ENCODE results near the gene KRTAP26-1. TPM values are rescaled to one million over a fixed set of nuclear protein-coding genes. Genes with fewer than 3 reads are reported as not detected.

Gene KRTAP26-1
- total RNA-seq, 2 experiments from 2014 or later: not detected

GRCh38 chr21:30332681-30333080, 12.6 kb upstream of the KRTAP26-1 start:
- Mint-ChIP-seq H3K4me1 (no peaks in the 10 kb centered on the region), H3K36me3 (no peaks in the 10 kb centered on the region), H3K9me3 (ENCODE audit: low read depth) (no peaks in the 10 kb centered on the region), H3K27me3 (no peaks in the 10 kb centered on the region), H3K27ac (no peak overlapping the region), H3K4me3 (no peak overlapping the region)
- CTCF ChIA-PET: no interaction called here
- DNase-seq: no peak
- no peak for ATAC-seq

DNA sequence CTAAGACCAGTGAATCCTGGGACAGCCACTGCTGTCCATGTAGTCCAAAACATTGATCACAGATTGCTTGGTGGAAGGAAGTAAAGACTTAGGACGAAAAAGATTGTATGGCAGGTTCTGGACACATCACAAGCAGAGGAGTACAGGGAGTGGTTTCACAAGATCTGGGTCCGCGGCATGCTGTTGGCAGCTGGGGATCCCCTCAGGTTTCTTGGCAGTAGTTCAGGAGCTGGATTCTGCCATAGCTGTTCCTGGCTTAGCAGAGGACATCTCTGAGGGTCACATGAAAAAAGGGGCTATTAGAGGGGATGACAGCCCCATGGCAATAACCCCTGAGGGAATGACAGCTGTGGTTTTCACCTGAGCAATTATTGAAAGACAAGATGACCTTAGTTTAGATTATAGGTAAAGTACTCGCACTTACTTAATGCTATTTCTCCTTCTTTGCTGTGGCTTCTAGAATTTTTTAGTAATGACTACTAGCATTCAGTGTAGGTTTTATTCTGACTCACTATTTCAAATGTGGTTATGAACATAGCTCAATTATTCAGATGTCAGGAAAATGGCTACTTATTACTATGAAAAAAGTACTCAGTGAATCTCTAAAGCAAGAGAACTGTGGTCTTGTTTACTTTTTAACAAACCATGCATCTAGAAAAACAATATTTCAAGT, 9.2 kb upstream of the KRTAP26-1 start:
- CTCF ChIA-PET: no interaction called here
- no peak overlapping the region for H3K4me3 Mint-ChIP-seq
- ATAC-seq (no peak), DNase-seq (no peak)
- H3K4me1 Mint-ChIP-seq: no peaks in the 10 kb centered on the region
- no peaks in the 10 kb centered on the region for H3K9me3 Mint-ChIP-seq (ENCODE audit: low read depth)
- H3K36me3 Mint-ChIP-seq: no peaks in the 10 kb centered on the region
- no peak overlapping the region for H3K27ac Mint-ChIP-seq
- H3K27me3 Mint-ChIP-seq: no peaks in the 10 kb centered on the region

- Mint-ChIP-seq H3K4me3 (no peak overlapping the region), H3K36me3 (no peaks in the 10 kb centered on the region), H3K4me1 (no peaks in the 10 kb centered on the region), H3K27ac (no peak overlapping the region), H3K27me3 (no peaks in the 10 kb centered on the region), H3K9me3 (ENCODE audit: low read depth) (no peaks in the 10 kb centered on the region)
- DNase-seq: no peak
- CTCF ChIA-PET: no interaction called here
- no peak for ATAC-seq
Observed at GRCh38 chr21:30326390-30326789, 6.3 kb upstream of the KRTAP26-1 start.

GRCh38 chr21:30315701-30316100, 4.4 kb downstream of the KRTAP26-1 start:
- Mint-ChIP-seq H3K27ac (no peak overlapping the region), H3K27me3 (no peaks in the 10 kb centered on the region), H3K36me3 (no peaks in the 10 kb centered on the region), H3K4me3 (no peak overlapping the region), H3K9me3 (ENCODE audit: low read depth) (no peaks in the 10 kb centered on the region), H3K4me1 (no peaks in the 10 kb centered on the region)
- CTCF ChIA-PET: no interaction called here
- DNase-seq (no peak), ATAC-seq (no peak)

DNA sequence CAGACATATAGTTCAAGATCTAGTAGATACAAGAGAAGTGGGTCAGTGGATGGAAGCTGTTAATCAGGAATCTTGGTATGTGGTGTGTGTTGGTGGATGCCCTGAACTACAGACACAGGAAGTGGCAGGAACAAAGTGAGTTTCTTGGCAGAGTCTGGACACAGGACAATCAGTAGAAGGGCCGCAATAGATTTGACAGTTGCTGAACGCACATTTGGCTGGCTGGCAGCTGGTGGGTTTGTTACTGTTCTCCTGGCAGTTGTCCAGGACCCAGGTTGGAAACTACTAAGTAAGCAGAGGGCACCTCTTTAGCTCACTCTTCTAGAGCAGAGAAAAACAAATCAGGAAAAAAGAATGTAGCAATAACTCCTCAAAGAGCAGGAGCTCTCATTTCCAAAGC, 13.2 kb downstream of the KRTAP26-1 start:
- Mint-ChIP-seq H3K27ac (no peak overlapping the region), H3K4me3 (no peak overlapping the region), H3K36me3 (no peaks in the 10 kb centered on the region), H3K4me1 (no peaks in the 10 kb centered on the region), H3K9me3 (ENCODE audit: low read depth) (no peaks in the 10 kb centered on the region), H3K27me3 (no peaks in the 10 kb centered on the region)
- CTCF ChIA-PET: interaction anchor here (0.6 kb wide), 1 partner anchor 155 kb away, joined by 3 read pairs; no protein-coding TSS in a partner anchor
- DNase-seq (no peak), ATAC-seq (no peak)

- Mint-ChIP-seq H3K4me1 (no peaks in the 10 kb centered on the region), H3K9me3 (ENCODE audit: low read depth) (no peaks in the 10 kb centered on the region), H3K4me3 (no peak overlapping the region), H3K36me3 (no peaks in the 10 kb centered on the region), H3K27ac (no peak overlapping the region), H3K27me3 (no peaks in the 10 kb centered on the region)
- ATAC-seq (no peak), DNase-seq (no peak)
- CTCF ChIA-PET: no interaction called here
Observed at GRCh38 chr21:30305136-30305535, 15.0 kb downstream of the KRTAP26-1 start.

GRCh38 chr21:30289215-30289614, 30.9 kb downstream of the KRTAP26-1 start, which contains the start of gene KRTAP25-1:
Gene KRTAP25-1 (minus strand): TSS chr21:30289514. CDS start chr21:30289490, 24 bp downstream.
- Mint-ChIP-seq H3K27me3 (no peaks in the 10 kb centered on the region), H3K27ac (no peak within 1 kb of the TSS), H3K4me3 (no peak within 1 kb of the TSS), H3K9me3 (ENCODE audit: low read depth) (peaks cover 2% of the 10 kb centered on the region), H3K36me3 (no peaks in the 10 kb centered on the region), H3K4me1 (no peaks in the 10 kb centered on the region)
- ATAC-seq: no peak
- DNase-seq: no peak
- CTCF ChIA-PET: no interaction called here

GRCh38 chr21:30282850-30283249, 37.3 kb downstream of the KRTAP26-1 start, which contains the start of gene KRTAP24-1:
Gene KRTAP24-1 (minus strand): TSS chr21:30282950. CDS start chr21:30282932, 18 bp downstream.
- Mint-ChIP-seq H3K36me3 (no peaks in the 10 kb centered on the region), H3K27ac (no peak within 1 kb of the TSS), H3K4me3 (no peak within 1 kb of the TSS), H3K9me3 (ENCODE audit: low read depth) (peaks cover 2% of the 10 kb centered on the region), H3K27me3 (no peaks in the 10 kb centered on the region), H3K4me1 (no peaks in the 10 kb centered on the region)
- no peak for DNase-seq
- CTCF ChIA-PET: no interaction called here
- ATAC-seq: no peak

- DNase-seq (no peak), ATAC-seq (no peak)
- Mint-ChIP-seq H3K27ac (no peak overlapping the region), H3K36me3 (no peaks in the 10 kb centered on the region), H3K4me1 (no peaks in the 10 kb centered on the region), H3K27me3 (no peaks in the 10 kb centered on the region), H3K9me3 (ENCODE audit: low read depth) (peaks cover 2% of the 10 kb centered on the region), H3K4me3 (no peak overlapping the region)
- CTCF ChIA-PET: no interaction called here
Observed at GRCh38 chr21:30271611-30272010, 48.5 kb downstream of the KRTAP26-1 start.

DNA sequence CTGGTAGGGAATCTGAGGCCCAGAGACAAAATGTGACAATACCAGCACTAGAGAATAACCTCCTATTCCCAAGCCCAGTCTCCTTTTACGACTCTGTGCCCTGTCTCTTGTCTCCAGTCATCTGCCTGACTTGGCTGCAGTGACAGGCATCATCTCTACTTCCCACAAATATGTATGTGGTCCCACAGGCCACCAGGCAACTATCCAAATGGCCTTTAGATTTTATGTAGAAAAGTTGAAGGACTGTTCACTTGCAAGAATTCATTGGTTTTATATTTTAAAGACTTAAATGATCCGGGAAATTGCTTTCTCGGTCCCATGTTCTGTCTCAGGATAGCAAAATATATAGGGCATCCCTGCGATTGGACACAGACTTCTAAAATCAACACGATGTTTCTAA, 49.0 kb downstream of the KRTAP26-1 start:
- Mint-ChIP-seq H3K27ac (no peak overlapping the region), H3K4me3 (no peak overlapping the region), H3K9me3 (ENCODE audit: low read depth) (peaks cover 4% of the 10 kb centered on the region), H3K36me3 (no peaks in the 10 kb centered on the region), H3K27me3 (no peaks in the 10 kb centered on the region), H3K4me1 (no peaks in the 10 kb centered on the region)
- ATAC-seq: no peak
- DNase-seq: no peak
- CTCF ChIA-PET: no interaction called here

DNA sequence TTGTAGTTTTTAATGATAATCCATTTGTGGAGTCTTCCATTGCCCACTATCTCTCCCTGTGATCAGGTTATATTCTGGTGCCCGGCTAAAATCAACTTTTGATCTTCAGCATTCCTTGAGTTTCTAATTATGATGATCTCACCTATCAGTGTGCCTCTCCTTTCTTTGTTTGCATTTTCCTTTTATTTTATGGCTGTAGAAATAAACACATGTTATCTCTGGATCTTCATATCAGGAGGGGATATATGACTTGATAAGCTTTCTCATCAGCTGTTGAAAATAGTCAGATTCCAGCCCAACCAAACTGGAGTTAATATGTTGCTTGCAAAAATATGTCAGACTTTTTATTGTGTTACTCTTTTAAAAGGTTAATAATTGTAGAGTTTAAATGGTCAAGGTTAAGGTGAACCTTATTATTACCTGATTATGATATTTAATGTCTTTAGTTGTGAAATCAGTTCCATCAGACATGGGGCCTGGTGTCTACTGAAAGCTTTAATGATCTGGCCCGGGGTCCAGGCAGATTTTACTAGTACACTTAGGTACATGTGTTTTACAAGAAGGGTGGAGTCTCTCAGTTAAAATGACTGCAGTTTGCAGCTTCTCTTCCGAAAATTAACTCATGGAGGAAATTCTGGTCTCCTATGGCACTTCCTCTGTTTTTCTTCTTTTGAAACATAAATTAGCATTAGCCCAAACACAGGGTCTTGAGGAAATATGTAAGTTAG, 50.1 kb downstream of the KRTAP26-1 start:
- ATAC-seq (no peak), DNase-seq (no peak)
- Mint-ChIP-seq H3K4me3 (no peak overlapping the region), H3K4me1 (no peaks in the 10 kb centered on the region), H3K27ac (no peak overlapping the region), H3K9me3 (ENCODE audit: low read depth) (peaks cover 6% of the 10 kb centered on the region), H3K36me3 (no peaks in the 10 kb centered on the region), H3K27me3 (no peaks in the 10 kb centered on the region)
- CTCF ChIA-PET: no interaction called here

Other genes starting within 250 kb of the KRTAP26-1 start
- gene CLDN17, start 153.5 kb downstream of the KRTAP26-1 start, total RNA-seq: not detected
- not detected for gene CLDN8, start 104.2 kb downstream of the KRTAP26-1 start, total RNA-seq
- gene KRTAP24-1, start 37.4 kb downstream of the KRTAP26-1 start, total RNA-seq: not detected
- gene KRTAP25-1, start 30.8 kb downstream of the KRTAP26-1 start, total RNA-seq: not detected
- not detected for gene KRTAP27-1, start 17.4 kb upstream of the KRTAP26-1 start, total RNA-seq
- not detected for gene KRTAP23-1, start 28.3 kb upstream of the KRTAP26-1 start, total RNA-seq
- gene KRTAP13-2, start 52.0 kb upstream of the KRTAP26-1 start, total RNA-seq: not detected
- not detected for gene KRTAP13-1, start 75.7 kb upstream of the KRTAP26-1 start, total RNA-seq
- not detected for gene KRTAP13-3, start 105.6 kb upstream of the KRTAP26-1 start, total RNA-seq
- not detected for gene KRTAP13-4, start 109.9 kb upstream of the KRTAP26-1 start, total RNA-seq
- not detected for gene KRTAP15-1, start 120.0 kb upstream of the KRTAP26-1 start, total RNA-seq
- not detected for gene KRTAP19-1, start 160.1 kb upstream of the KRTAP26-1 start, total RNA-seq
- gene KRTAP19-2, start 167.1 kb upstream of the KRTAP26-1 start, total RNA-seq: not detected
- gene KRTAP19-3, start 171.7 kb upstream of the KRTAP26-1 start, total RNA-seq: not detected
- not detected for gene KRTAP19-4, start 176.8 kb upstream of the KRTAP26-1 start, total RNA-seq
- not detected for gene KRTAP19-5, start 181.8 kb upstream of the KRTAP26-1 start, total RNA-seq
- gene KRTAP19-6, start 221.5 kb upstream of the KRTAP26-1 start, total RNA-seq: not detected
- gene KRTAP19-7, start 241.0 kb upstream of the KRTAP26-1 start, total RNA-seq: not detected